CD14-positive monocyte (primary cell): ENCODE data around the gene CLCNKB. TPM values are rescaled to one million over a fixed set of nuclear protein-coding genes. Genes with fewer than 3 reads are reported as not detected.

Source experiments
- DNase-seq, 3 donors: peaks; one replicate each; pipeline ENCODE4 v3.0.0-alpha.2; 2011 to 2022
- H2AFZ ChIP-seq: 2 replicates; pipeline ENCODE4 v1.6.0; 2012; ENCODE audit warnings: mild to moderate bottlenecking, low read depth, low read length, inconsistent platforms; ENCODE audit not compliant: insufficient read depth, poor library complexity, severe bottlenecking
- H3K27ac ChIP-seq, 2 donors: 1 replicate in 1 of 2; 2 replicates in 1 of 2; pipeline ENCODE4 v1.5.1; 2012 to 2013; ENCODE audit warnings: low read length in 2 of 2, control low read depth in 1 of 2, inconsistent platforms in 1 of 2, low read depth in 1 of 2, mild to moderate bottlenecking in 1 of 2
- H3K27me3 ChIP-seq, 2 donors: one replicate each; pipeline versions ENCODE4 v1.6.0 to v1.6.1; 2011 to 2013; ENCODE audit warnings: low read length in 2 of 2; ENCODE audit not compliant: control insufficient read depth in 2 of 2, insufficient read depth in 2 of 2
- H3K36me3 ChIP-seq, 2 donors: replicated peaks in 1 of 2; 1 replicate in 1 of 2; 2 replicates in 1 of 2; pipeline versions ENCODE4 v1.5.1 to v1.6.1; 2012 to 2013; ENCODE audit warnings: low read length in 2 of 2, control low read depth in 1 of 2, inconsistent platforms in 1 of 2, mild to moderate bottlenecking in 1 of 2; ENCODE audit not compliant: insufficient read depth in 2 of 2, control insufficient read depth in 1 of 2
- H3K4me1 ChIP-seq, 2 donors: 1 replicate in 1 of 2; 2 replicates in 1 of 2; pipeline versions ENCODE4 v1.5.1 to v1.6.1; 2012 to 2013; ENCODE audit warnings: low read length in 2 of 2, control low read depth in 1 of 2, inconsistent platforms in 1 of 2, mild to moderate bottlenecking in 1 of 2, moderate library complexity in 1 of 2; ENCODE audit not compliant: insufficient read depth in 2 of 2, control insufficient read depth in 1 of 2
- H3K4me2 ChIP-seq: replicated peaks from 2 replicates; pipeline ENCODE3; 2012; ENCODE audit warnings: low read length, moderate library complexity, mild to moderate bottlenecking; ENCODE audit not compliant: poor library complexity, severe bottlenecking; ENCODE audit errors: extremely low read depth
- H3K4me3 ChIP-seq, 3 experiments: fragments of 200-600 bp in 1 of 3; sonication (generic) in 1 of 3; replicated peaks in 1 of 3; 1 replicate in 2 of 3; 2 replicates in 1 of 3; pipeline ENCODE4 v1.5.1; 2011 to 2013; ENCODE audit warnings: low read length in 3 of 3, mild to moderate bottlenecking in 3 of 3, control low read depth in 2 of 3, low read depth in 2 of 3, inconsistent platforms in 1 of 3, moderate library complexity in 1 of 3
- H3K79me2 ChIP-seq: 2 replicates; pipeline ENCODE4 v1.6.0; 2012; ENCODE audit warnings: mild to moderate bottlenecking, control low read depth, inconsistent platforms, low read length, moderate library complexity; ENCODE audit not compliant: insufficient read depth
- H3K9ac ChIP-seq: 2 replicates; pipeline ENCODE4 v1.6.0; 2017; ENCODE audit warnings: low read length, mild to moderate bottlenecking; ENCODE audit not compliant: insufficient read depth, poor library complexity, severe bottlenecking
- H3K9me3 ChIP-seq, 2 donors: replicated peaks in 1 of 2; 1 replicate in 1 of 2; 2 replicates in 1 of 2; pipeline versions ENCODE4 v1.5.1 to v1.6.1; 2012 to 2013; ENCODE audit warnings: low read length in 2 of 2, control low read depth in 1 of 2; ENCODE audit not compliant: control insufficient read depth in 1 of 2, insufficient read depth in 1 of 2
- H4K20me1 ChIP-seq: 2 replicates; pipeline ENCODE4 v1.6.0; 2012; ENCODE audit warnings: mild to moderate bottlenecking, low read length, control low read depth, moderate library complexity; ENCODE audit not compliant: insufficient read depth
- H3K27ac Mint-ChIP-seq, 7 donors: one replicate each; pipeline ENCODE4 v1.8.0; 2020; ENCODE audit warnings: mild to moderate bottlenecking in 7 of 7, mixed read lengths in 7 of 7, moderate library complexity in 6 of 7, inconsistent platforms in 2 of 7
- H3K27me3 Mint-ChIP-seq, 3 donors: one replicate each; pipeline ENCODE4 v1.8.0; 2021 to 2022; ENCODE audit warnings: low read depth in 3 of 3, mild to moderate bottlenecking in 3 of 3, mixed read lengths in 3 of 3, moderate library complexity in 3 of 3, inconsistent platforms in 1 of 3
- H3K36me3 Mint-ChIP-seq, 2 donors: one replicate each; pipeline ENCODE4 v1.8.0; 2020; ENCODE audit warnings: mixed read lengths in 2 of 2, inconsistent platforms in 1 of 2, mild to moderate bottlenecking in 1 of 2
- H3K4me1 Mint-ChIP-seq: one replicate; pipeline ENCODE4 v1.8.0; 2020; ENCODE audit warnings: mild to moderate bottlenecking, mixed read lengths
- H3K4me3 Mint-ChIP-seq, 2 donors: one replicate each; pipeline ENCODE4 v1.8.0; 2020; ENCODE audit warnings: mild to moderate bottlenecking in 2 of 2, mixed read lengths in 2 of 2, moderate library complexity in 1 of 2
- H3K9me3 Mint-ChIP-seq, 7 donors: one replicate each; pipeline ENCODE4 v1.8.0; 2020 to 2022; ENCODE audit warnings: mixed read lengths in 7 of 7, mild to moderate bottlenecking in 6 of 7, moderate library complexity in 6 of 7, inconsistent platforms in 2 of 7
- WGBS: methylation state at CpG from one replicate; pipeline ENCODE4 v1.1.5; 2013; ENCODE audit warnings: missing lambda C conversion rate; ENCODE audit not compliant: insufficient coverage; 5-methylcytosine and 5-hydroxymethylcytosine counted together
- intact Hi-C, 2 donors: fragments of 100-400 bp; cut with micrococcal nuclease; formaldehyde crosslinking; loops; one replicate each; pipeline versions ENCODE4 v1.15.0 to v1.15.1; 2023
- polyA plus RNA-seq, 3 donors: library from polyadenylated mRNA; depleted of rRNA in 1 of 3; unstranded in 2 of 3; stranded (reverse) in 1 of 3; fragments of 300-500 nt in 2 of 3; fragments of >200 nt in 1 of 3; fragmentation: Illumina TruSeq in 2 of 3; gene quantifications; 1 replicate in 2 of 3; 2 replicates in 1 of 3; pipeline ENCODE4 v1.2.3, GENCODE V29; 2012 to 2021
- TF ChIP-seq, protein P1 (sequence below): fragments of 200-600 bp; IDR thresholded peaks from one replicate; pipeline ENCODE4 v1.8.0; 2022; ENCODE audit warnings: antibody characterized with exemption, mild to moderate bottlenecking

The CLCNKB gene
- polyA plus RNA-seq, 3 donors, result not detected

DNA sequence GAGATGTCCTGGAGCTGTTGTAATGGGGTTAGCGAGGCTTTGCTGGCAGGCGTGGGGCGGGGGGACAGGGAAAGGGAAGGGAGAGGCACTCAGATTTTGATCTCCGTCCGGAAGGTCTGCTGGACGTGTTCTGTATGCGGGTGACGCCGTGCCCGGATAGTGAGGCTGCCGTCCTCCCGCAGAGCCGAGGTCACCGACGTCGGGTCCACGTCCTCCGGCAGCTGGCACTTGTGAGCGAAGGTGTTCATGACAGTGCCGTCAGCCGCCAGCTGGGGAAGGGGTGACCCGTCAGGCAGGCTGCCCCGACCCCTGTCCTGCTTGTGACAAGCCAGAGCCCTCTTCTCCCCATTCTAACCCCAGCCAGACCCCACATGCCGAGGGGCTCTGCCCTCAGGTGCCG is 28.1 kb upstream of the CLCNKB start:
- H4K20me1 ChIP-seq, result no peaks in the 10 kb centered on the region
- Mint-ChIP-seq H3K27me3 (peaks cover 13 to 19% (median 19%) of the 10 kb centered on the region in 3 donors), H3K4me3 (no peak overlapping the region), H3K4me1 (peaks cover 15% of the 10 kb centered on the region), H3K27ac (no peak overlapping the region), H3K9me3 (no peaks in the 10 kb centered on the region), H3K36me3 (no peaks in the 10 kb centered on the region)
- H3K4me2 ChIP-seq, result no peak overlapping the region
- intact Hi-C loops, result loop anchor here in 1 of 2 donors (10.0 kb wide), 1 partner anchor 169 kb away; no protein-coding TSS in a partner anchor
- H3K4me3 ChIP-seq, result no peak overlapping the region
- 95% methylated on average over 22 of the region's 25 CpGs for WGBS
- H3K9me3 ChIP-seq, result no peaks in the 10 kb centered on the region
- no peaks in the 10 kb centered on the region for H3K79me2 ChIP-seq
- H3K9ac ChIP-seq, result no peak overlapping the region
- no peaks in the 10 kb centered on the region for H3K36me3 ChIP-seq
- DNase-seq, result no peak
- TF ChIP-seq, protein P1, sequence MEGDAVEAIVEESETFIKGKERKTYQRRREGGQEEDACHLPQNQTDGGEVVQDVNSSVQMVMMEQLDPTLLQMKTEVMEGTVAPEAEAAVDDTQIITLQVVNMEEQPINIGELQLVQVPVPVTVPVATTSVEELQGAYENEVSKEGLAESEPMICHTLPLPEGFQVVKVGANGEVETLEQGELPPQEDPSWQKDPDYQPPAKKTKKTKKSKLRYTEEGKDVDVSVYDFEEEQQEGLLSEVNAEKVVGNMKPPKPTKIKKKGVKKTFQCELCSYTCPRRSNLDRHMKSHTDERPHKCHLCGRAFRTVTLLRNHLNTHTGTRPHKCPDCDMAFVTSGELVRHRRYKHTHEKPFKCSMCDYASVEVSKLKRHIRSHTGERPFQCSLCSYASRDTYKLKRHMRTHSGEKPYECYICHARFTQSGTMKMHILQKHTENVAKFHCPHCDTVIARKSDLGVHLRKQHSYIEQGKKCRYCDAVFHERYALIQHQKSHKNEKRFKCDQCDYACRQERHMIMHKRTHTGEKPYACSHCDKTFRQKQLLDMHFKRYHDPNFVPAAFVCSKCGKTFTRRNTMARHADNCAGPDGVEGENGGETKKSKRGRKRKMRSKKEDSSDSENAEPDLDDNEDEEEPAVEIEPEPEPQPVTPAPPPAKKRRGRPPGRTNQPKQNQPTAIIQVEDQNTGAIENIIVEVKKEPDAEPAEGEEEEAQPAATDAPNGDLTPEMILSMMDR, result no peak
- H3K27ac ChIP-seq, result no peak overlapping the region
- H2AFZ ChIP-seq, result no peak overlapping the region
- no peaks in the 10 kb centered on the region for H3K27me3 ChIP-seq
- peaks cover 13 to 22% of the 10 kb centered on the region in 2 donors for H3K4me1 ChIP-seq

GRCh38 chr1:16015960-16016901 is 27.4 kb upstream of the CLCNKB start:
- DNase-seq, result no peak
- H3K4me1 ChIP-seq, result peaks cover 13 to 22% of the 10 kb centered on the region in 2 donors
- H3K4me2 ChIP-seq, result no peak overlapping the region
- H3K36me3 ChIP-seq, result no peaks in the 10 kb centered on the region
- Mint-ChIP-seq H3K27me3 (peaks cover 13 to 21% (median 20%) of the 10 kb centered on the region in 3 donors), H3K4me3 (no peak overlapping the region), H3K4me1 (peaks cover 15% of the 10 kb centered on the region), H3K9me3 (no peaks in the 10 kb centered on the region), H3K27ac (no peak overlapping the region), H3K36me3 (no peaks in the 10 kb centered on the region)
- no peak overlapping the region for H3K9ac ChIP-seq
- no peaks in the 10 kb centered on the region for H4K20me1 ChIP-seq
- no peaks in the 10 kb centered on the region for H3K9me3 ChIP-seq
- no peaks in the 10 kb centered on the region for H3K79me2 ChIP-seq
- TF ChIP-seq, protein P1, result no peak
- intact Hi-C loops, result loop anchor here in 1 of 2 donors (10.0 kb wide), 1 partner anchor 169 kb away; no protein-coding TSS in a partner anchor
- no peak overlapping the region for H3K4me3 ChIP-seq
- H3K27me3 ChIP-seq, result no peaks in the 10 kb centered on the region
- no peak overlapping the region for H2AFZ ChIP-seq
- 84% methylated on average over 9 of the region's 23 CpGs for WGBS
- no peak overlapping the region for H3K27ac ChIP-seq
